Mucosa of descending colon (tissue), 3 donors: ENCODE measurements around the gene HERPUD1. TPM values are rescaled to one million over a fixed set of nuclear protein-coding genes. Genes with fewer than 3 reads are reported as not detected.

ENCODE experiments used
- ATAC-seq: fragments of 200-7000 bp; cut with Tn5 transposase; one replicate; pipeline ENCODE4 v1.9.1; 2020; ENCODE audit warnings: mild to moderate bottlenecking, moderate library complexity
- DNase-seq, 3 donors: peaks; one replicate each; pipeline ENCODE4 v3.0.0-alpha.2; 2020
- H3K36me3 ChIP-seq: fragments of 200-600 bp; one replicate; pipeline ENCODE4 v1.8.0; 2021; ENCODE audit warnings: low read depth, mild to moderate bottlenecking
- H3K4me1 ChIP-seq: fragments of 200-600 bp; one replicate; pipeline ENCODE4 v1.8.0; 2021; ENCODE audit warnings: low read depth, mild to moderate bottlenecking
- H3K4me3 ChIP-seq: fragments of 200-600 bp; one replicate; pipeline ENCODE4 v1.8.0; 2021; ENCODE audit warnings: mild to moderate bottlenecking
- H3K9me3 ChIP-seq: fragments of 200-600 bp; one replicate; pipeline ENCODE4 v1.8.0; 2021; ENCODE audit warnings: mild to moderate bottlenecking
- CTCF ChIP-seq: fragments of 200-600 bp; IDR thresholded peaks from one replicate; pipeline ENCODE4 v1.8.0; 2022; ENCODE audit warnings: antibody characterized with exemption, mild to moderate bottlenecking
- intact Hi-C, 2 donors: fragments of 100-400 bp; cut with DNase I in 1 of 2; cut with micrococcal nuclease in 1 of 2; formaldehyde crosslinking; loops; one replicate each; pipeline versions ENCODE4 v1.11.0 to v1.11.1; 2022; cut with DNase I, micrococcal nuclease
- total RNA-seq, 3 donors: library from RNA; stranded (reverse); fragmentation: NEBNext Ultra II Directional in 2 of 3; extraction: Animal tissue kit (Norgen Biotek cat#: 25700) in 2 of 3; gene quantifications; one replicate each; pipeline versions ENCODE4 v1.2.1 to v1.2.4, GENCODE V29; 2021 to 2023
- donor health status: DM: no; HTN: no; CAD: no; lungs with moderate emphysema.
- donor health status: DM: no; HTN: no; CAD: no.
- donor health status: DM: no; HTN: yes; CAD: no.

Gene HERPUD1
- total RNA-seq, 3 donors from 2014 or later: 130 to 165 (median 159) TPM

- no peak for ATAC-seq
Observed at GRCh38 chr16:56982695-56983094, 50.8 kb downstream of the HERPUD1 start.

DNA sequence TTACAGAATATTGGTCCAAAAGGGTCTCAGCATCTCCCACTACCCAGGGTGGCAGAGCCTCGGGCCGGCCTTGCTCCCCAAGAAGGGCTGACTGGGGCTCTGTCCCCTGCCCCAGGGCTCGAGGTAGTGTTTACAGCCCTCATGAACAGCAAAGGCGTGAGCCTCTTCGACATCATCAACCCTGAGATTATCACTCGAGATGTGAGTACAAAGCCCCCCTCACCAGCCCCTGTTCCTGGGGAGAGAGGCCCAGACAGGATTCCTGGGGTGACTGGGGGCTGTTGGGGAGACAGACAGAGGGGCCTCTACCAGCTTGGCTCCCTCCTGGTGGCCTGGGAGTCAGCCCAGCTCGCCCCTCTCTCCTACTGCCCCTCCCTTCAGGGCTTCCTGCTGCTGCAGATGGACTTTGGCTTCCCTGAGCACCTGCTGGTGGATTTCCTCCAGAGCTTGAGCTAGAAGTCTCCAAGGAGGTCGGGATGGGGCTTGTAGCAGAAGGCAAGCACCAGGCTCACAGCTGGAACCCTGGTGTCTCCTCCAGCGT is 51.3 kb downstream of the HERPUD1 start:
- ATAC-seq: peak; percentile 88
- intact Hi-C loops: no loop called here
- TF ChIP-seq CTCF: no peak

More at GRCh38 chr16:56982695-56983094, 50.8 kb downstream of the HERPUD1 start:
- Histone ChIP-seq H3K36me3 (no peaks in the 10 kb centered on the region), H3K4me3 (no peak overlapping the region), H3K4me1 (peaks cover 22% of the 10 kb centered on the region), H3K9me3 (no peaks in the 10 kb centered on the region)
- no peak for TF ChIP-seq CTCF
- intact Hi-C loops: no loop called here
- no peak for DNase-seq

GRCh38 chr16:56984639-56985038 is 52.7 kb downstream of the HERPUD1 start:
- no peaks in the 10 kb centered on the region for H3K36me3 ChIP-seq
- no peak for ATAC-seq
- no peak for DNase-seq
- intact Hi-C loops: no loop called here
- peaks cover 30% of the 10 kb centered on the region for H3K4me1 ChIP-seq
- no peaks in the 10 kb centered on the region for H3K9me3 ChIP-seq
- TF ChIP-seq CTCF: no peak
- H3K4me3 ChIP-seq: no peak overlapping the region

More for the DNA sequence above, 51.3 kb downstream of the HERPUD1 start:
- H3K9me3 ChIP-seq: no peaks in the 10 kb centered on the region
- peaks cover 25% of the 10 kb centered on the region for H3K4me1 ChIP-seq
- no peaks in the 10 kb centered on the region for H3K36me3 ChIP-seq
- DNase-seq: peak; percentile 78 to 79 (median 78)
- H3K4me3 ChIP-seq: no peak overlapping the region

DNA sequence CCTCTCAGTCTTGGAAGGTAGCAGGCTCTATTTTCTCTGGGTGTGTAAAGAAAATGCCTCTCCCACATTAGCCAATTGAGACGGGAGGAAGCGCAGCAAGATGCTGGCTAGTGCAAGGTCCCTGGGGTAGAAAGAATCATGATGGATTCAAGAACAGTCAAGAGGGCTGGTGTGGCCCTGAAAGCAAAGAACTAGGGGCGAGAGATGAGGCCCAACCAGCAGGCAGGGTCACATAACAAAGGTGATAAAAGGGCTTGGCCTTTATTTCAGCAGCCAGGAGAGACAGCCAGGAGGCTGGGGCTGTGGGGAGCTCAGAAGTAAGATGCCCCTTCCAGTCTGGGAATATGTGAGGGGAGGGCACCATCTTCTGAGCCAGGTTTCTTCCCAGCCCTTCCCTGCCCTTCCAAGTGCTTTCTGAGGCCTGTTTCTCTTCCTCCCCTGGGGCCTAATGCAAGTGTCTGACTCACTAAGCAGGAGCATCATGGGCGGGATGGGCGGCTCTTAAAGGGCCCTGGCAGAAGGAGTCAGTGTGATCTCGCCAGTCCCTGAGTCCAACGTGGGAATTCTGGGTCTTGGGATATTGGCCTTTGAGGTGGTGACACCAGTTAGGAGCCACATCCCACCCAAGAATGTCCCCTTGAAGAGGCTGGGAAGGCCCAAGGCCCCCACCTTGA is 53.5 kb downstream of the HERPUD1 start:
- peaks cover 34% of the 10 kb centered on the region for H3K4me1 ChIP-seq
- TF ChIP-seq CTCF: no peak
- no peaks in the 10 kb centered on the region for H3K36me3 ChIP-seq
- H3K9me3 ChIP-seq: no peaks in the 10 kb centered on the region
- intact Hi-C loops: no loop called here
- ATAC-seq: peak; percentile 64
- DNase-seq: peak; percentile 70 to 83 (median 70)
- H3K4me3 ChIP-seq: no peak overlapping the region

DNA sequence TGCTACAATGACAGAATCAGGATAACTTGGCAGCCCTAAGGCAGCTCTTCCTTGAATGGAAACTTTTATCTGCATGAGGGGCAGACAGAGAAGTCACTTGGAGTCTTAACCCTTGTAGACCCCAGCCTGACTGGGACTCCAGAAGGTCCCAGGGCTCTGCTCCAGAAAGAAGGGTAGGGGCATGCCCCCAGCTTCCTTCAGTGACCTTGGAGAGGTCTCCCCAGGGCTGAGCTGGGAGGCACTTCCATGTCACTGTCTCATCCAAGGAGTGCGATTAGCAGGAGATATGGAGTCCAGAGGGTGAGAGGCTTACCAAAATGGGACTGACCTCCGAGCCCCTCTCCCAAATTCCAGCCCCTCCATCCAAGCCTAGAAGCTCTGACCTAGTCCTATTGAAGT is 54.0 kb downstream of the HERPUD1 start:
- TF ChIP-seq CTCF: no peak
- no peak for DNase-seq
- no peak for ATAC-seq
- H3K9me3 ChIP-seq: no peaks in the 10 kb centered on the region
- intact Hi-C loops: no loop called here
- H3K36me3 ChIP-seq: no peaks in the 10 kb centered on the region
- H3K4me1 ChIP-seq: peaks cover 35% of the 10 kb centered on the region
- no peak overlapping the region for H3K4me3 ChIP-seq
